GM10248 (cell line): ENCODE results near the gene PDK3.

Experiments
- CTCF ChIA-PET: fragments of 300-600 bp; sonication (Branson Sonifier 250); formaldehyde crosslinking; extraction: SDS; loops from one replicate; lab custom pipeline; 2021; ENCODE audit warnings: antibody characterized with exemption; lab: Yijun Ruan, JAX
- POLR2A ChIA-PET: fragments of 350-650 bp; sonication (Branson Sonifier 250); formaldehyde crosslinking; extraction: SDS; loops from one replicate; lab custom pipeline; 2020; ENCODE audit warnings: antibody characterized with exemption; lab: Yijun Ruan, JAX
- DNase-seq: peaks from one replicate; pipeline ENCODE4 v3.0.0; 2012; ENCODE audit errors: extremely low spot score
- CTCF ChIP-seq: IDR thresholded peaks from 2 replicates; pipeline ENCODE4 v1.5.1; 2012; ENCODE audit warnings: mild to moderate bottlenecking, low read depth; ENCODE audit errors: extremely low read depth, missing control alignments, control extremely low read depth

Gene PDK3

GRCh38 chrX:24566240-24566639, 101.2 kb downstream of the PDK3 start:
- POLR2A ChIA-PET, result no interaction called here

GRCh38 chrX:24567169-24567568, 102.1 kb downstream of the PDK3 start:
- ChIA-PET POLR2A (no interaction called here), CTCF (interaction anchor here (0.9 kb wide), 1 partner anchor 197 kb away, joined by 3 read pairs; no protein-coding TSS in a partner anchor)
- DNase-seq, result no peak
- TF ChIP-seq CTCF, result no peak

More at GRCh38 chrX:24566240-24566639, 101.2 kb downstream of the PDK3 start:
- TF ChIP-seq CTCF, result no peak
- DNase-seq, result no peak
- CTCF ChIA-PET, result no interaction called here

GRCh38 chrX:24574743-24575142, 109.7 kb downstream of the PDK3 start:
- DNase-seq, result no peak
- ChIA-PET CTCF (no interaction called here), POLR2A (no interaction called here)
- TF ChIP-seq CTCF, result no peak

GRCh38 chrX:24575496-24575895, 110.4 kb downstream of the PDK3 start:
- POLR2A ChIA-PET, result no interaction called here
- CTCF ChIA-PET, result no interaction called here

GRCh38 chrX:24577091-24577490, 112.0 kb downstream of the PDK3 start:
- DNase-seq, result no peak
- ChIA-PET POLR2A (no interaction called here), CTCF (no interaction called here)
- no peak for TF ChIP-seq CTCF

More at GRCh38 chrX:24575496-24575895, 110.4 kb downstream of the PDK3 start:
- DNase-seq, result no peak
- no peak for TF ChIP-seq CTCF
